Measurements from ENCODE around the gene RNF208. TPM values are rescaled to one million over a fixed set of nuclear protein-coding genes. Genes with fewer than 3 reads are reported as not detected.

RNF208 gene
- total and polyA plus RNA-seq, 2 experiments from 2014 or later: 1.4 to 5.6 TPM

DNA sequence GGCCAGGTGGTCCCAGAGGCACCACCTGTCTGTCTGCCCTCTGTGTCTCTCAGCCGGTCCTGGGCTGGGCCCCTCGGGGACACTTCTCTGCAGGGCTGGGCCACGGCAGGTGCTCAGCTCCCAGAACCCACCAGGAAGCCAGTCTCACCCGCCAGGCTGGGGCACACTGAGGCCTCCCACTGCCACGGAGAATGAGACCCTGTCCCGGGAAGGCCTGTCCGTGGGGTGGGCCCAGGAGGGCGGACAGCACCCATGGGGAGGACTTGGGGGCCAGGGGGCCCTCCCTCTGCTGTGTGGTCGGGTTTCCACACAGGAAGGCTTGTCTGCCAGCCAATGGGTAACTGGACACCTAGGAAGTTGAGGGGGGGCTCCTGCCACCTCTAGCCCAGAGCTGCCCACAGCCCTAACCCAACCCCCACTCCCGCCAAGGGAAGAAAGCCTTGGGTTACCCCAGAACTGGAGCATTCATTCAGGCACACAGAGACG, 14.9 kb upstream of the RNF208 start:
- H3K27me3 Mint-ChIP-seq (ENCODE audit: insufficient read depth, low read depth, poor library complexity): peaks cover 10% of the 10 kb centered on the region
- Histone ChIP-seq H3K4me1 (ENCODE audit: insufficient read depth) (peaks cover 13% of the 10 kb centered on the region; the same call in 1 of the 2 replicates), H3F3A (replicated peaks; ENCODE audit: low read depth) (0 out of 2 replicates have a peak, but pooled peaks cover 4% of the 10 kb centered on the region), H3K27ac (ENCODE audit: low read depth) (no peak overlapping the region), H2AFZ (no peak overlapping the region), H3K79me2 (replicated peaks; ENCODE audit: insufficient read depth) (peaks cover 19% of the 10 kb centered on the region), H3K27me3 (ENCODE audit: insufficient read depth) (no peaks in the 10 kb centered on the region), H3K4me2 (peak overlapping the region; percentile 68), H3K36me3 (ENCODE audit: insufficient read depth) (no peaks in the 10 kb centered on the region), H3K9me2 (ENCODE audit: insufficient read depth) (no peaks in the 10 kb centered on the region), H4K20me1 (replicated peaks; ENCODE audit: insufficient read depth) (peaks cover 4% of the 10 kb centered on the region), H3K4me3 (peak overlapping the region; percentile 35; the same call in 1 of the 2 replicates)
- peaks cover 9% of the 10 kb centered on the region for H3K36me3 Mint-ChIP-seq (ENCODE audit: low read depth)
- H3K27ac Mint-ChIP-seq: no peak overlapping the region
- TF ChIP-seq, protein P1, sequence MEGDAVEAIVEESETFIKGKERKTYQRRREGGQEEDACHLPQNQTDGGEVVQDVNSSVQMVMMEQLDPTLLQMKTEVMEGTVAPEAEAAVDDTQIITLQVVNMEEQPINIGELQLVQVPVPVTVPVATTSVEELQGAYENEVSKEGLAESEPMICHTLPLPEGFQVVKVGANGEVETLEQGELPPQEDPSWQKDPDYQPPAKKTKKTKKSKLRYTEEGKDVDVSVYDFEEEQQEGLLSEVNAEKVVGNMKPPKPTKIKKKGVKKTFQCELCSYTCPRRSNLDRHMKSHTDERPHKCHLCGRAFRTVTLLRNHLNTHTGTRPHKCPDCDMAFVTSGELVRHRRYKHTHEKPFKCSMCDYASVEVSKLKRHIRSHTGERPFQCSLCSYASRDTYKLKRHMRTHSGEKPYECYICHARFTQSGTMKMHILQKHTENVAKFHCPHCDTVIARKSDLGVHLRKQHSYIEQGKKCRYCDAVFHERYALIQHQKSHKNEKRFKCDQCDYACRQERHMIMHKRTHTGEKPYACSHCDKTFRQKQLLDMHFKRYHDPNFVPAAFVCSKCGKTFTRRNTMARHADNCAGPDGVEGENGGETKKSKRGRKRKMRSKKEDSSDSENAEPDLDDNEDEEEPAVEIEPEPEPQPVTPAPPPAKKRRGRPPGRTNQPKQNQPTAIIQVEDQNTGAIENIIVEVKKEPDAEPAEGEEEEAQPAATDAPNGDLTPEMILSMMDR (conservative IDR thresholded peaks at IDR 0.05; ENCODE audit: low read depth in 2 of 2): no peak
- TF ChIP-seq, protein P2, sequence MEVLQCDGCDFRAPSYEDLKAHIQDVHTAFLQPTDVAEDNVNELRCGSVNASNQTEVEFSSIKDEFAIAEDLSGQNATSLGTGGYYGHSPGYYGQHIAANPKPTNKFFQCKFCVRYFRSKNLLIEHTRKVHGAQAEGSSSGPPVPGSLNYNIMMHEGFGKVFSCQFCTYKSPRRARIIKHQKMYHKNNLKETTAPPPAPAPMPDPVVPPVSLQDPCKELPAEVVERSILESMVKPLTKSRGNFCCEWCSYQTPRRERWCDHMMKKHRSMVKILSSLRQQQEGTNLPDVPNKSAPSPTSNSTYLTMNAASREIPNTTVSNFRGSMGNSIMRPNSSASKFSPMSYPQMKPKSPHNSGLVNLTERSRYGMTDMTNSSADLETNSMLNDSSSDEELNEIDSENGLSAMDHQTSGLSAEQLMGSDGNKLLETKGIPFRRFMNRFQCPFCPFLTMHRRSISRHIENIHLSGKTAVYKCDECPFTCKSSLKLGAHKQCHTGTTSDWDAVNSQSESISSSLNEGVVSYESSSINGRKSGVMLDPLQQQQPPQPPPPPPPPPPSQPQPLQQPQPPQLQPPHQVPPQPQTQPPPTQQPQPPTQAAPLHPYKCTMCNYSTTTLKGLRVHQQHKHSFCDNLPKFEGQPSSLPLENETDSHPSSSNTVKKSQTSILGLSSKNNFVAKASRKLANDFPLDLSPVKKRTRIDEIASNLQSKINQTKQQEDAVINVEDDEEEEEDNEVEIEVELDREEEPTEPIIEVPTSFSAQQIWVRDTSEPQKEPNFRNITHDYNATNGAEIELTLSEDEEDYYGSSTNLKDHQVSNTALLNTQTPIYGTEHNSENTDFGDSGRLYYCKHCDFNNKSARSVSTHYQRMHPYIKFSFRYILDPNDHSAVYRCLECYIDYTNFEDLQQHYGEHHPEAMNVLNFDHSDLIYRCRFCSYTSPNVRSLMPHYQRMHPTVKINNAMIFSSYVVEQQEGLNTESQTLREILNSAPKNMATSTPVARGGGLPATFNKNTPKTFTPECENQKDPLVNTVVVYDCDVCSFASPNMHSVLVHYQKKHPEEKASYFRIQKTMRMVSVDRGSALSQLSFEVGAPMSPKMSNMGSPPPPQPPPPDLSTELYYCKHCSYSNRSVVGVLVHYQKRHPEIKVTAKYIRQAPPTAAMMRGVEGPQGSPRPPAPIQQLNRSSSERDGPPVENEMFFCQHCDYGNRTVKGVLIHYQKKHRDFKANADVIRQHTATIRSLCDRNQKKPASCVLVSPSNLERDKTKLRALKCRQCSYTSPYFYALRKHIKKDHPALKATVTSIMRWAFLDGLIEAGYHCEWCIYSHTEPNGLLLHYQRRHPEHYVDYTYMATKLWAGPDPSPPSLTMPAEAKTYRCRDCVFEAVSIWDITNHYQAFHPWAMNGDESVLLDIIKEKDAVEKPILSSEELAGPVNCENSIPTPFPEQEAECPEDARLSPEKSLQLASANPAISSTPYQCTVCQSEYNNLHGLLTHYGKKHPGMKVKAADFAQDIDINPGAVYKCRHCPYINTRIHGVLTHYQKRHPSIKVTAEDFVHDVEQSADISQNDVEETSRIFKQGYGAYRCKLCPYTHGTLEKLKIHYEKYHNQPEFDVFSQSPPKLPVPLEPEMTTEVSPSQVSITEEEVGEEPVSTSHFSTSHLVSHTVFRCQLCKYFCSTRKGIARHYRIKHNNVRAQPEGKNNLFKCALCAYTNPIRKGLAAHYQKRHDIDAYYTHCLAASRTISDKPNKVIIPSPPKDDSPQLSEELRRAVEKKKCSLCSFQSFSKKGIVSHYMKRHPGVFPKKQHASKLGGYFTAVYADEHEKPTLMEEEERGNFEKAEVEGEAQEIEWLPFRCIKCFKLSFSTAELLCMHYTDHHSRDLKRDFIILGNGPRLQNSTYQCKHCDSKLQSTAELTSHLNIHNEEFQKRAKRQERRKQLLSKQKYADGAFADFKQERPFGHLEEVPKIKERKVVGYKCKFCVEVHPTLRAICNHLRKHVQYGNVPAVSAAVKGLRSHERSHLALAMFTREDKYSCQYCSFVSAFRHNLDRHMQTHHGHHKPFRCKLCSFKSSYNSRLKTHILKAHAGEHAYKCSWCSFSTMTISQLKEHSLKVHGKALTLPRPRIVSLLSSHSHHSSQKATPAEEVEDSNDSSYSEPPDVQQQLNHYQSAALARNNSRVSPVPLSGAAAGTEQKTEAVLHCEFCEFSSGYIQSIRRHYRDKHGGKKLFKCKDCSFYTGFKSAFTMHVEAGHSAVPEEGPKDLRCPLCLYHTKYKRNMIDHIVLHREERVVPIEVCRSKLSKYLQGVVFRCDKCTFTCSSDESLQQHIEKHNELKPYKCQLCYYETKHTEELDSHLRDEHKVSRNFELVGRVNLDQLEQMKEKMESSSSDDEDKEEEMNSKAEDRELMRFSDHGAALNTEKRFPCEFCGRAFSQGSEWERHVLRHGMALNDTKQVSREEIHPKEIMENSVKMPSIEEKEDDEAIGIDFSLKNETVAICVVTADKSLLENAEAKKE (CRISPR knock-in tag; IDR thresholded peaks at IDR 0.05): no peak
- TF ChIP-seq ZNF114 (CRISPR knock-in tag; IDR thresholded peaks at IDR 0.05) (no peak), ZNF331 (CRISPR knock-in tag; IDR thresholded peaks at IDR 0.05; ENCODE audit: low read depth) (no peak), NANOG (IDR thresholded peaks at IDR 0.05; ENCODE audit: borderline replicate concordance) (no peak)
- H3K9me3 Mint-ChIP-seq: no peaks in the 10 kb centered on the region
- ATAC-seq: peak; percentile 0; the same call in 2 of the 3 replicates
- no peak overlapping the region for H3K4me3 Mint-ChIP-seq
- peaks cover 18% of the 10 kb centered on the region for H3K4me1 Mint-ChIP-seq
- no peak for DNase-seq (ENCODE audit: low spot score)

Data from GM23338 (cell line).